T-helper 17 cell (primary cell): ENCODE results near the gene COA3. TPM values are rescaled to one million over a fixed set of nuclear protein-coding genes. Genes with fewer than 3 reads are reported as not detected.

Source experiments
- ATAC-seq: fragments of 150-1000 bp; cut with Tn5 transposase; 2 replicates; pipeline ENCODE4 v1.10.0; 2021; ENCODE audit warnings: mild to moderate bottlenecking, moderate library complexity
- DNase-seq, 3 donors: peaks; one replicate each; pipeline versions ENCODE4 v3.0.0 to v3.0.0-alpha.2; 2020 to 2021
- H3K9me3 ChIP-seq: one replicate; pipeline ENCODE4 v1.7.0; 2013; ENCODE audit warnings: low read length, mild to moderate bottlenecking; ENCODE audit not compliant: control insufficient read depth, poor library complexity, severe bottlenecking
- H3K27ac Mint-ChIP-seq: one replicate; pipeline ENCODE4 v1.8.0; 2022; ENCODE audit warnings: mild to moderate bottlenecking, moderate library complexity, mixed read lengths
- H3K27me3 Mint-ChIP-seq: one replicate; pipeline ENCODE4 v1.8.0; 2022; ENCODE audit warnings: mixed read lengths
- H3K36me3 Mint-ChIP-seq: one replicate; pipeline ENCODE4 v1.8.0; 2022; ENCODE audit warnings: low read depth, mixed read lengths
- H3K4me1 Mint-ChIP-seq: one replicate; pipeline ENCODE4 v1.8.0; 2022; ENCODE audit warnings: mild to moderate bottlenecking, mixed read lengths
- H3K4me3 Mint-ChIP-seq: one replicate; pipeline ENCODE4 v1.8.0; 2022; ENCODE audit warnings: mild to moderate bottlenecking, moderate library complexity, mixed read lengths
- total RNA-seq, 4 donors: library from RNA in 2 of 4; stranded (reverse) in 2 of 4; gene quantifications; one replicate each; pipeline ENCODE4 v1.2.3 and lab custom pipeline; 2022 to 2026

Gene COA3
- total RNA-seq, 2 donors from 2014 or later = 10.1 to 15.2 TPM

DNA sequence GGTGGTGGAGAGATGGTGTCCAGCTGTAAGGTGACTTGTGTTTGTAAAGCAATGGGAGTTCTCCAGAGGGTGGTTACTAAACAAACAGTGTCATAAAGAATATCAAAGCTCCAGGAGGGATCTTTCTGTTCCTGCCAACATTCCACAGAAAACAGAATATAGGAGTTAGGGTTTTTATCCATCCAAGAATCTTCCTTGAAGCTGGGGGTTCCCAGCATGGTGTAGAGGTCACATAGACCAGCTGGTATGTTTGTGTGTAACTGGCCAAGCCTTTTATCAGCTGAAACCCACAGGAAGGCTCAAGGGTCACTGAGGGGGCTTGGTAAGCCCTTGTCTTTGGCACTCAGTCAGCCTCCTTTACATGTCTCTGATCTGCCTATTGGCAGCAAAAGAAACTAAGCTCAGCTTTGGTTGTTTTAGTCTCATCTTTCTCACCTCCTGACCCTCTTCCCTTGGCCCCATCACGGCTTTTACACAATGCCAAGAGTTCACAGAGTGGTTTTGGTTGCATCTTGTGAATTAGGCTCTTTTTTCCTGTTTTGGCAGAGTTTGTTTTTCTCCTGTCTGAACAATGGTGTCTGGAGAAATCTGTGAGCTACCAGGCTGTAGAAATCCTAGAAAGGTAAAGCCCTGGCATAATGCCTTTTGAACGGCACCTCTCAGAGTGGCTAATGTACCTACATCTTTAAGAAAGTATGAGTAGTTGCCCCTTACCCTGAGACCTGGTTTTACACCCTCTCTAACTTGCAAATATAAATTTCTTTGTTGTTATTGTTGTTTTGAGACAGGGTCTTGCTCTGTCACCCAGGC, 4.8 kb upstream of the COA3 start:
- no peak overlapping the region for H3K4me3 Mint-ChIP-seq
- ATAC-seq = no peak

DNA sequence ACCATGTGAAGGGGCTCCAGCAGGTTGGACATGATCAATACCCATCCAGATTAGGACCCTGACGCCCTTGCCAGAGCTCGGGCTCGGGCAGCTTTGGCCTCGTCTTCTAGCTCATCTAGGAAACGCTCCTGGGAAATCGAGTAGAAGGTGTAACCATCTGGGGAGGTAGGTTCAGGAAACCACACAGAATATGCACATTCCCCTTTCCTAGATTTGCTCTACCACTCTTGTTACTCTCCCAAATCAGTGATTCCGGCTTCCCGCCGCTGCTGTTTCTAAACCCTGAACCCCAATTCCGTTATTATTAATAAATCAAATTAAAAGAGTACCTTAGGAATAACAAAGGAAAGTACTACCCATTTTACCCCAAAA, 507 bp downstream of the COA3 start:
- H3K9me3 ChIP-seq = no peaks in the 10 kb centered on the region
- H3K27ac Mint-ChIP-seq = peak overlapping the region; percentile 87
- H3K4me1 Mint-ChIP-seq = peaks cover 31% of the 10 kb centered on the region
- peaks cover 5% of the 10 kb centered on the region for H3K36me3 Mint-ChIP-seq
- peak overlapping the region; percentile 90 for H3K4me3 Mint-ChIP-seq
- no peak for DNase-seq
- no peaks in the 10 kb centered on the region for H3K27me3 Mint-ChIP-seq
- no peak for ATAC-seq

More for the DNA sequence above, 4.8 kb upstream of the COA3 start:
- H3K9me3 ChIP-seq = no peaks in the 10 kb centered on the region
- H3K27me3 Mint-ChIP-seq = no peaks in the 10 kb centered on the region
- H3K36me3 Mint-ChIP-seq = no peaks in the 10 kb centered on the region
- no peak for DNase-seq
- H3K27ac Mint-ChIP-seq = peak overlapping the region; percentile 43
- peaks cover 14% of the 10 kb centered on the region for H3K4me1 Mint-ChIP-seq

DNA sequence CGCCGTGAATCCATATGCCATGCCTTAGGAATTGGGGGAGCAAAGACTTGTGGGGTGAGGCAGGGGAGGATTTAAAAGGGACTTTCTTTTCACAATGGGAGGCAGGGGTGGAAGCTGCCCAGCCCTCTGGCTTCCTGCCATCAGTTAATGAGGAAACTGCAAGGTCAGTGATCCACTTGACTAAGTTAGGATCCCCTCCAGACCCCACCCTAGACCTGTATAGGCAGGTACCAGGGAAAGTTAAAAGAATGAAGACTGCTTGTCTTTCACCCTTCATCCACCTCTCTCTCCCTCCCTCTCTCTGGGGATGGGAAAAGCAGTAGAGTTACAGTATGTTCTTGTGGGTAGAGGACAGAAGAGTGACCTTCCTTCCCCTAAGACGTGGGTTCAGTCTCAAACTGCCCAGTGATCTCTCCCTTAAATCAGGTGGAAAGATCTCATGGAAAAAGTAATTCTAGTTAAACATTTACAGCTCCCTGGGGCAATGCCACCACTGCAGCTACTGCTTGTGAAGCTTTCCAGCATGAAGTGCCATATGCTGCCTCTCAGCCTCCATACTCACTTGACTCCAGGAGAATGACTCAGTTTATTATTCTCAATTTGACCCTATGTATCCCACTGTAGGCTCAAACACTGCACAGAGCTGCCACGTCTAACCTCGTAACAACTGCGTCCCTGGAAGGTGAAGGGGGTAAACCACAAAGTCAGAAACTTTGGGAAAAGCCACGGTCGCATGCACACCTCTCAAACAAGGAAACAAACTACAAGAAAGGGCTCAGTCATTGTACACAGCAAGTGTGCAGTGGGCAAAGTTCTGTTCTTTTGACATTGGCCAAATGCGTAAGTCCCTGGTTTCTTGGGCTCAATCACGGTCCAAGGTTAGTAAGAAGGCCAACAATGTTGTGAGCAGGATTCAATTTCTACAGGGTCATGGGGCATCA, 1.2 kb downstream of the COA3 start:
- no peak for DNase-seq
- Mint-ChIP-seq H3K36me3 (peaks cover 5% of the 10 kb centered on the region), H3K27ac (peak overlapping the region; percentile 87), H3K4me1 (peaks cover 31% of the 10 kb centered on the region), H3K4me3 (peak overlapping the region; percentile 90), H3K27me3 (no peaks in the 10 kb centered on the region)
- no peak for ATAC-seq
- H3K9me3 ChIP-seq = no peaks in the 10 kb centered on the region

DNA sequence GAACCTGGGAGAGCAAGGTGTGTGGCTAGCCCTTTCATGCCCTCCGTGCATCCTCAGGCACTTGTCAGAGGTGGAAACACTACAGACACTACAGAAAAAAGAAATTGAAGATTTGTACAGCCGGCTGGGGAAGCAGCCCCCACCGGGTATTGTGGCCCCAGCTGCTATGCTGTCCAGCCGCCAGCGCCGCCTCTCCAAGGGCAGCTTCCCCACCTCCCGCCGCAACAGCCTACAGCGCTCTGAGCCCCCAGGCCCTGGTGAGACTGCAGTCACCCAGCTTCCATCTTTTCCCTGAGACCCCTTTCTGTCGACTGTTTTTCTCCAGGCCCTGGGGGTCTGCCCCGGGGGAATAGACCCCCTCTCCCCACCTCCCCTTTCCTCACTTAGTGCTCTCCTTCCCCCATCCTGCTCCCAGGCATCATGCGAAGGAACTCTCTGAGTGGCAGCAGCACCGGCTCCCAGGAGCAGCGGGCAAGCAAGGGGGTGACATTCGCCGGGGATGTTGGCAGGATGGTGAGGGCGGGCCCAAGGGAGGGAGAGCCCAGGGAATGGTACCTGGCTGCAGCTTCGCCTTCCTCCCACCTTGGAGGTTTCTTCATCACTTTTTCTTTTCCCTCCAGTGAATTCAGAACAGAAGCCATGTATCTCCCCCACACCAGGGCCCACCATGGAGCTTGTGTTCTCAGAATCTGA, 2.3 kb downstream of the COA3 start:
- no peaks in the 10 kb centered on the region for H3K9me3 ChIP-seq
- Mint-ChIP-seq H3K4me3 (no peak overlapping the region), H3K4me1 (peaks cover 28% of the 10 kb centered on the region), H3K36me3 (peaks cover 5% of the 10 kb centered on the region), H3K27me3 (no peaks in the 10 kb centered on the region), H3K27ac (no peak overlapping the region)
- no peak for ATAC-seq
- DNase-seq = no peak

DNA sequence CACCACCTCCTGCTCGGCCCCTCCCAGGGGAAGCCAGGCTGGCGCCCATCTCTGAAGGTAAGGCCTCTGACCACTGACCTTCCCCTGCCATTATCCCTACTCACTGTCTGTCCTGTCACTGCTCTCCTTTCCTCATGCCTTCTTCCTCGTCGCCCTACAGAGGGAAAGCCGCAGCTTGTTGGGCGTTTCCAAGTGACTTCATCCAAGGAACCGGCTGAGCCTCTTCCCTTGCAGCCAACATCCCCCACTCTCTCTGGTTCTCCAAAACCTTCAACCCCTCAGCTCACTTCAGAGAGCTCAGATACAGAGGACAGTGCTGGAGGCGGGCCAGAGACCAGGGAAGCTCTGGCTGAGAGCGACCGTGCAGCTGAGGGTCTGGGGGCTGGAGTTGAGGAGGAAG, 3.0 kb downstream of the COA3 start:
- Mint-ChIP-seq H3K4me3 (no peak overlapping the region), H3K4me1 (peaks cover 28% of the 10 kb centered on the region)

DNA sequence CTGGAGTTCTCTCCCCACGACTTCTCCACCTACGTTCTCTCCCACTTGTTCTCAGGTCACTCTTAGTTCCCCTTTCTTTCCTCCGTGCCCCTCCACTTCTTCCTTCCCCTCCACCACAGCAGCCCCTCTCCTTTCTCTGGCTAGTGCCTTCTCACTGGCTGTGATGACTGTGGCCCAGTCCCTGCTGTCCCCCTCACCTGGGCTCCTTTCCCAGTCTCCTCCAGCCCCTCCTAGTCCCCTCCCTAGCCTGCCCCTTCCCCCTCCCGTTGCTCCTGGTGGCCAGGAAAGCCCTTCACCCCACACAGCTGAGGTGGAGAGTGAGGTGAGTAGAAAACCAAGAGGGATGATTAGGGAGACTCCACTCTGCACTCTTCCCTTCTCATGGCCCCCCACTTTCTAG, 3.4 kb downstream of the COA3 start:
- no peak for DNase-seq
- Mint-ChIP-seq H3K27ac (peak overlapping the region; percentile 41), H3K36me3 (peaks cover 5% of the 10 kb centered on the region), H3K4me3 (no peak overlapping the region), H3K4me1 (peaks cover 24% of the 10 kb centered on the region), H3K27me3 (no peaks in the 10 kb centered on the region)
- H3K9me3 ChIP-seq = no peaks in the 10 kb centered on the region
- no peak for ATAC-seq

More for the DNA sequence above, 3.0 kb downstream of the COA3 start:
- Mint-ChIP-seq H3K27me3 (no peaks in the 10 kb centered on the region), H3K27ac (peak overlapping the region; percentile 41), H3K36me3 (peaks cover 5% of the 10 kb centered on the region)
- H3K9me3 ChIP-seq = no peaks in the 10 kb centered on the region
- DNase-seq (no peak), ATAC-seq (no peak)

DNA sequence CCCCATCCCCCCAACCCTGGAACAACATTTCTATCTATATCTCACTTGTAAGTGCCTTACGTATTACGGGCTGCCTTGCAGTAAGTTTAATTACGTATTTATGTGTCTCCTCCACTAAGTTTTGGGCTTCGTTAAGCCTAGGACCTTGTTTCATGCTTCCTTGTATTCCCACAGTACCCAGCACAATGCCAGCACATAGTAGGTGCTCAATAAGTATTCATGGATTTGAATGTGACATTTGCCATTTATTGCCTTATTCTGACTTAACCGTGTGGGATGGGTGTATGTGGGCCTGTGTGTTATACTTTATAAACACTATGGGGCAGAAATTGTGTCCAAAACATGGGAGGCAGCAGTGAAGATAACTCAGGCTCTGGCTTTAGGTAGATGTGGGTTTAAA, 6.0 kb downstream of the COA3 start:
- peaks cover 17% of the 10 kb centered on the region for H3K27me3 Mint-ChIP-seq
- no peaks in the 10 kb centered on the region for H3K9me3 ChIP-seq
- DNase-seq = no peak
- no peak for ATAC-seq
- H3K4me3 Mint-ChIP-seq = no peak overlapping the region
- H3K27ac Mint-ChIP-seq = no peak overlapping the region
- peaks cover 8% of the 10 kb centered on the region for H3K36me3 Mint-ChIP-seq
- H3K4me1 Mint-ChIP-seq = peaks cover 15% of the 10 kb centered on the region

DNA sequence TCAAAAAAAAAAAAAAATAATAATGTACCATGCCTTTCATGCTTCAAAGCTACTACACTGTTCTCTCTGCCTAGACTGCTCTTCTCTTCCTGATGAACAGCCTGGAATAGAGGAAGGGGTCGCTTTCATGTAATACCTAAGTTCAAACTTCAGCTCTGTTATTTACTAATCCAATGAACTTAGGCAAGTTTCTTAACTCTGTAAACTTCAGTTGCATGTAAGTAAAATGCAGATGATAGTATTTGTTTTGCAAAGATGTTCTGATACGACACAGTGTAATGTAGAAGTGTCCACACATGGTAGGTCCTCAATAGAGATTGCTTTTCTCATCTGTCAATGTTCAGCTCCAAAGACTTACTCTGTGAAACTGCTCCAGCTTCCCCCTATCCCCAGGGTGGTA, 6.6 kb downstream of the COA3 start:
- DNase-seq (no peak), ATAC-seq (no peak)
- H3K4me1 Mint-ChIP-seq = peaks cover 14% of the 10 kb centered on the region
- no peak overlapping the region for H3K27ac Mint-ChIP-seq
- H3K36me3 Mint-ChIP-seq = peaks cover 8% of the 10 kb centered on the region
- H3K4me3 Mint-ChIP-seq = no peak overlapping the region
- H3K27me3 Mint-ChIP-seq = peaks cover 23% of the 10 kb centered on the region
- no peaks in the 10 kb centered on the region for H3K9me3 ChIP-seq

DNA sequence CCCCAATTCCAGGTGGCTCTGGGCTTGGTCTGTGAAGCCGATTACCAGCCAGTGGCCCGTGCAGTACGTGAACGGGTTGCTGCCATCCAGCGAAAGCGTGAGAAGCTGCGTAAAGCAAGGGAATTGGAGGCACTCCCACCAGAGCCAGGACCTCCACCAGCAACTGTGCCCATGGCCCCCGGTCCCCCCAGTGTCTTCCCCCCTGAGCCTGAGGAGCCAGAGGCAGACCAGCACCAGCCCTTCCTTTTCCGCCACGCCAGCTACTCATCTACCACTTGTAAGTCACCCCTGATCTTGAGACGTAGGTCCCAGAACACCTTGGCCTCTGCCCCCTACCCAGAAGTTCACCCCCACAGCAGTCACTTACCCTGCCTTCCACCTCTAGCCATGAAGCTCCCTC, 11.2 kb downstream of the COA3 start:
- H3K9me3 ChIP-seq = no peaks in the 10 kb centered on the region
- ATAC-seq = no peak
- Mint-ChIP-seq H3K36me3 (peaks cover 12% of the 10 kb centered on the region), H3K27ac (no peak overlapping the region), H3K4me3 (no peak overlapping the region), H3K4me1 (peaks cover 17% of the 10 kb centered on the region), H3K27me3 (peaks cover 68% of the 10 kb centered on the region)
- DNase-seq = no peak

DNA sequence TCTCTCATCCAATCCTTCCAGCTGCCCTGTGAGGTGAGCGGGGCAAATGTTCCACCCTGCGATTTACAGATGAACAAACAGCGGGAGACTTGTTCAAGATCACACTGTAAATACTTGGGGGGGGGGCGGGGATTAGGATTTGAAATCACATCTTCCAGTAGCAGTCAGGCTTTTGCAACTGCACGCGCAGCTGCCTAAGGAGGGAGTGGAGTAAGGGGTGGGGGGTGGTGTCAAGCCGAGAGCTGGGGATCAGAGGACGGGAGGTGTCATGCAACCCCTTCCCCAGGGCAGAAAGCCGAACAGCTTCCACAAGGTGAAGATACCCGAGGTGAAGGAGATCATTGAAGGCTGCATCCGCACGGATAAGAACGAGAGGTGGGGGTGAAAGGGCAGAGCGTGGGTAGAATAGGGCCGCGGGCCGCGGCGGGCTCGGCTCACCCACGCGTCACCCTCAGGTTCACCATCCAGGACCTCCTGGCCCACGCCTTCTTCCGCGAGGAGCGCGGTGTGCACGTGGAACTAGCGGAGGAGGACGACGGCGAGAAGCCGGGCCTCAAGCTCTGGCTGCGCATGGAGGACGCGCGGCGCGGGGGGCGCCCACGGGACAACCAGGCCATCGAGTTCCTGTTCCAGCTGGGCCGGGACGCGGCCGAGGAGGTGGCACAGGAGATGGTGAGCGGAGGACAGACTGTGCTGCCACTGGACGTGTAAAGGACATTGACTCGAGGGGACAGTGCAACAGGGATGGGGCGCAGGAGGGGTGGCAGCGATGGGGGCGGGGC, 13.5 kb downstream of the COA3 start:
- no peaks in the 10 kb centered on the region for H3K9me3 ChIP-seq
- Mint-ChIP-seq H3K27ac (no peak overlapping the region), H3K36me3 (peaks cover 12% of the 10 kb centered on the region), H3K27me3 (peaks cover 77% of the 10 kb centered on the region), H3K4me3 (peak overlapping the region; percentile 50), H3K4me1 (peaks cover 17% of the 10 kb centered on the region)
- DNase-seq (no peak), ATAC-seq (peak; percentile 51)

DNA sequence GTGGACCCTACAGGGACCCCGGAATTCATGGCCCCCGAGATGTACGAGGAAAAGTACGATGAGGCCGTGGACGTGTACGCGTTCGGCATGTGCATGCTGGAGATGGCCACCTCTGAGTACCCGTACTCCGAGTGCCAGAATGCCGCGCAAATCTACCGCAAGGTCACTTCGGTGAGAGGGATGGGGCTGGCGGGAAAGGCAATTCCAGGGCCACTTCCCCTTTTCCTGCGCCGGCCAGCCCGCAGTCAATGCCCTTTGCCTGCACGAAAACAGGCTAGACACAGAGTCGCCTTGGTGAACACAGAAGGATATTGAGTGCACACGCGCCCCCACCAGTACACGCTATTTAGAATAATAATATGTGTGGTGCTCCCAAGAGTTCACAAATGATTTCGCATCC, 14.1 kb downstream of the COA3 start:
- DNase-seq (no peak), ATAC-seq (no peak)
- no peak overlapping the region for H3K27ac Mint-ChIP-seq
- peak overlapping the region; percentile 50 for H3K4me3 Mint-ChIP-seq
- peaks cover 83% of the 10 kb centered on the region for H3K27me3 Mint-ChIP-seq
- peaks cover 23% of the 10 kb centered on the region for H3K4me1 Mint-ChIP-seq
- H3K9me3 ChIP-seq = no peaks in the 10 kb centered on the region
- peaks cover 16% of the 10 kb centered on the region for H3K36me3 Mint-ChIP-seq

DNA sequence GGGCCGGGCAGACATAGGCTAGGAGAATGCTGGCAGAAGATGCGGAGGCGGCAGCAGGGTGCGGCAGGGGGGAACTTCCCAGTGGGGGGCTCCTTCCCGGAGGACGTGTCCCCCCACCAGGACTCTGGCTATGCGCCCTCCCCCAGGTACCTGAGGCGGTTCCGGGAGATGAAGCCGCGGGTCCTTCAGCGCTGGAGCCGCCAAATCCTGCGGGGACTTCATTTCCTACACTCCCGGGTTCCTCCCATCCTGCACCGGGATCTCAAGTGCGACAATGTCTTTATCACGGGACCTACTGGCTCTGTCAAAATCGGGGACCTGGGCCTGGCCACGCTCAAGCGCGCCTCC, 14.7 kb downstream of the COA3 start:
- H3K27ac Mint-ChIP-seq = no peak overlapping the region
- peaks cover 18% of the 10 kb centered on the region for H3K36me3 Mint-ChIP-seq
- ATAC-seq = no peak
- H3K4me1 Mint-ChIP-seq = peaks cover 26% of the 10 kb centered on the region
- DNase-seq = no peak
- H3K9me3 ChIP-seq = no peaks in the 10 kb centered on the region
- peak overlapping the region; percentile 12 for H3K4me3 Mint-ChIP-seq
- peaks cover 82% of the 10 kb centered on the region for H3K27me3 Mint-ChIP-seq
